ENCODE measurements around the gene MIAT. TPM values are rescaled to one million over a fixed set of nuclear protein-coding genes. Genes with fewer than 3 reads are reported as not detected.

Gene MIAT
- total and polyA plus RNA-seq, 2 of the 13 experiments (the other 11 are each of a cell fraction or from before 2014, with no cell fraction given): 0.04 TPM; not detected in 1

- ChIA-PET POLR2A (no interaction called here), CTCF (ENCODE audit: low intra/inter-chr PET ratio, low total read pairs) (no interaction called here)
- no peak overlapping the region for H3K27ac ChIP-seq (ENCODE audit: extremely low read length, insufficient read depth, low read length)
- H4K20me1 ChIP-seq (ENCODE audit: insufficient read depth, low read length): no peaks in the 10 kb centered on the region
- H2AFZ ChIP-seq (ENCODE audit: low read length): no peak overlapping the region
- no peak overlapping the region for H3K4me3 ChIP-seq (replicated peaks in 1 of 3; ENCODE audit: insufficient read depth in 1 of 3, low read depth in 2 of 3, low read length in 3 of 3)
- WGBS (ENCODE audit: low lambda C conversion rate): 36% methylated on average over 10 of the region's 12 CpGs
- intact Hi-C loops (cut with micrococcal nuclease; ENCODE audit: unreplicated experiment): loop anchor here (10.0 kb wide), 1 partner anchor 1435 kb away; no protein-coding TSS in a partner anchor
- in situ Hi-C loops (cut with HindIII; ENCODE audit: extremely low pct_ligation_motif_present, low pct_unique_long_range_greater_than_20kb): no loop called here
- H3K79me2 ChIP-seq (ENCODE audit: insufficient read depth, low read length): no peaks in the 10 kb centered on the region
- H3K4me2 ChIP-seq (ENCODE audit: low read depth, low read length): no peak overlapping the region
- H3K9me3 ChIP-seq (ENCODE audit: low read length): no peaks in the 10 kb centered on the region
- H3K4me1 ChIP-seq (ENCODE audit: insufficient read depth, low read length): no peaks in the 10 kb centered on the region
- no peak for FAIRE-seq
- no peak overlapping the region for H3K9ac ChIP-seq (ENCODE audit: insufficient read depth, low read depth, low read length)
- H3K27me3 ChIP-seq (ENCODE audit: control insufficient read depth in 1 of 2, insufficient read depth in 2 of 2, low read length in 2 of 2): no peaks in the 10 kb centered on the region; a peak in 1 of 5 replicates
- BruUV-seq (replicated peaks): no TSS peak
- no peak for TF ChIP-seq ZNF264 (CRISPR knock-in tag; IDR thresholded peaks at IDR 0.05)
- no peak for TF ChIP-seq CREB3 (CRISPR knock-in tag; IDR thresholded peaks at IDR 0.05)
- no peak for TF ChIP-seq ZNF556 (CRISPR knock-in tag; IDR thresholded peaks at IDR 0.05; ENCODE audit: borderline replicate concordance)
- TF ChIP-seq ZNF704 (CRISPR knock-in tag; IDR thresholded peaks at IDR 0.05; ENCODE audit: borderline replicate concordance): no peak
- TF ChIP-seq TEAD3 (CRISPR knock-in tag; optimal IDR thresholded peaks at IDR 0.05; ENCODE audit: borderline replicate concordance): no peak
- no peak for TF ChIP-seq ARID4A (CRISPR knock-in tag; IDR thresholded peaks at IDR 0.05; ENCODE audit: borderline replicate concordance)
- no peak for TF ChIP-seq KLF15 (CRISPR knock-in tag; IDR thresholded peaks at IDR 0.05; ENCODE audit: borderline replicate concordance)
- TF ChIP-seq SMARCC2 (IDR thresholded peaks at IDR 0.05): no peak
- TF ChIP-seq XBP1 (CRISPR knock-in tag; IDR thresholded peaks at IDR 0.05): no peak
- TF ChIP-seq BRD4 (CRISPR knock-in tag; IDR thresholded peaks at IDR 0.05): no peak
- TF ChIP-seq ATF7 (IDR thresholded peaks at IDR 0.05): no peak
- TF ChIP-seq ATF7 (CRISPR knock-in tag; IDR thresholded peaks at IDR 0.05): no peak
- no peak for TF ChIP-seq ATF4 (CRISPR knock-in tag; IDR thresholded peaks at IDR 0.05)
- no peak for TF ChIP-seq HOXD1 (CRISPR knock-in tag; IDR thresholded peaks at IDR 0.05)
- no peak for TF ChIP-seq ZSCAN12 (CRISPR knock-in tag; IDR thresholded peaks at IDR 0.05)
- no peak for ATAC-seq
- H3K36me3 ChIP-seq (replicated peaks in 1 of 2; ENCODE audit: control insufficient read depth in 1 of 2, insufficient read depth in 2 of 2, low read length in 2 of 2): no peaks in the 10 kb centered on the region
- DNase-seq (ENCODE audit: low spot score): no peak
These were observed 32.3 kb downstream of the MIAT start for GRCh38 chr22:26689513-26690301.
